Left hindlimb (tissue), 1 donor: ENCODE data around the gene RILPL1.
"Not testable (repeated sequence)": the region's sequence is repeated elsewhere in the genome, so short reads cannot be mapped to it uniquely, and the experiment has no call there.

Source experiments
- DNase-seq: peaks from one replicate; pipeline ENCODE4 v3.0.0-alpha.2; 2018

RILPL1 gene

GRCh38 chr12:123457980-123458779, 75.3 kb downstream of the RILPL1 start, which contains the start of gene SNRNP35:
SNRNP35 (plus strand) TSS chr12:123458139; CDS start chr12:123465541, 7,402 bp downstream.
- DNase-seq, result peak; percentile 89

DNA sequence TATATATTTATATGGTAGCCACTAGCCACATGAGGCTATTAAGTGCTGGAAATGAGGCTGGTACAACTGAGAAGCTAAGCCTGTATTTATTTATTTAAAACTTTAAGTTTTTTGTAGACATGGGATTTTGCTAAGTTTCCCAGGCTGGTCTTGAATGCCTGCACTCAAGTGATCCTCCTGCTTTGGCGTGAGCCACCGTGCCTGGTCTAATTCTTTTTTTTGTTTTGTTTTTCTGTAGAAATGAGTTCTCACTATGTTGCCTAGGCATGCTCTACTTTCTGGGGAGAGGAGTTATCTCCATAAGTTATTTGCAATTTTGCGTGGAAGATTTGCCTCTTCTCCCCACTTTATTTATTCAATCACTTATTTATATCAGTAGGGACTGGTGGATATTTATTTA, 80.4 kb downstream of the RILPL1 start:
- DNase-seq, result no peak

DNA sequence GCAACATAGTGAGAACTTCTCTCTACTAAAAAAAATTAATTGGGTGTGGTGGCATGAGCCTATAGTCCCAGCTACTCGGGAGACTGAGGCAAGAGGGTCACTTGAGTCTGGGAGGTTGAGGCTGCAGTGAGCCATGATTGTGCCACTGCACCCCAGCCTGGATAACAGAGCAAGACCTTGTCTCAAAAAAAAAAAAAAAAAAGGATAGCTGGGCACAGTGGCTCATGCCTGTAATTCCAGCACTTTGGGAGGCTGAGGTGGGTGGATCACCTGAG, 81.3 kb downstream of the RILPL1 start:
- not testable (repeated sequence) for DNase-seq

GRCh38 chr12:123450636-123451035, 82.9 kb downstream of the RILPL1 start:
- no peak for DNase-seq

- DNase-seq, result no peak
These were observed 83.7 kb downstream of the RILPL1 start for GRCh38 chr12:123449856-123450255.

- no peak for DNase-seq
These were observed 84.2 kb downstream of the RILPL1 start for GRCh38 chr12:123449249-123449733.

DNA sequence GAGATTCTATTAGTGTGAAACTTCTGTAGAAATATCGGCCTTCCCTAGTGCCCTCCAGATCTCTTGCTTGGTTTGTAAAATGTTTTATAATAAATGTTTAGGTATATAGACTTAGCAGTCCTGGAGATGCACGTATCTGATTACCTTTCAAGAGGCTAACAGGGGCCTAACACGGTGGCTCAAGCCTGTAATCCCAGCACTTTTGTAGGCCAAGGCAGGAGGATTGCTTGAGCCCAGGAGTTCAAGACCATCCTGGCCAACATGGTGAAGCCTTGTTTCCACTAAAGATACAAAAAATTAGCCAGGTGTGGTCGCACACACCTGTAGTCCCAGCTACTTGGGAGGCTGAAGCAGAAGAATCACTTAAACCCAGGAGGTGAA, 87.2 kb downstream of the RILPL1 start:
- no peak for DNase-seq

DNA sequence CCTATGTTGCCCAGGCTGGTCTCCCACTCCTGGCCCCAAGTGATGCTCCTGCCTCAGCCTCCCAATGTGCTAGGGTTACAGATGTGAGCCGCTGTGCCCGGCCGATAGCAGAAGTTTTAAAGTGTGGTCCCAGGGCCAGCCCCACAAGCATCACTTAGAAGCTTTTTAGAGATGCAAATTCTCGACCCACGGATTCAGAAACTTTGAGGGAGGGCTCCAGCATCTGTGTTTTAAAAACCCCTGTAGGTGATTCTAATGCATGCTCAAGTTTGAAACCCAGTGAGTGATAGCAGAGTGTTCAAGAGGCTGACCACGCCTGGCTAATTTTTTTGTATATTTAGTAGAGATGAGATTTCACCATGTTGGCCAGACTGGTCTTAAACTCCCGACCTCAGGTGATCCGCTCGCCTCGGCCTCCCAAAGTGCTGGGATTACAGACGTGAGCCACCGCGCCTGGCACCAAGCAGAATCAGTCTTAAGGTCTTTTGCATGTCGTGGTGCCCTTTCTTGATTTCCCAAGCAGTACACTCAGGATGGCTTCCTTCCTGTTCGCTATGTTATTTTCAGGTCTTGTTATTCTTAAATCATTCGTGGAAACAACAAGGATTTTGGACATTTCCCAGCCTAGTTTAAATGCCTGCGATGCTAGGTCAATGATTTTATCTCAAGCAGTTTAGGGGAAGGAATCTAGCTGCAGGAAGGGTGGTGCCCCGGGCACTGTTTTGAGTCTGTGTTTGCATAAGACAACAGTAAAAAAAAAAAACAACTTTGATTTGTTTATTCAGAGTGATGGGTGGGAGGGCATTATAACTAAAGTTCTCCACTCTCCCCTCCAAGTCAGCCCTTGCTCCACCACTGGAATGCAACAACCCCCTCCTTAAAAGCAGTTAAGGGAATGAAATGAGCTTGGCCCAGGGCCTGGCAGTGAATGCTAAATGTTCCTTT, 87.9 kb downstream of the RILPL1 start:
- no peak for DNase-seq

- no peak for DNase-seq
These were observed 89.2 kb downstream of the RILPL1 start for GRCh38 chr12:123444092-123445026.

DNA sequence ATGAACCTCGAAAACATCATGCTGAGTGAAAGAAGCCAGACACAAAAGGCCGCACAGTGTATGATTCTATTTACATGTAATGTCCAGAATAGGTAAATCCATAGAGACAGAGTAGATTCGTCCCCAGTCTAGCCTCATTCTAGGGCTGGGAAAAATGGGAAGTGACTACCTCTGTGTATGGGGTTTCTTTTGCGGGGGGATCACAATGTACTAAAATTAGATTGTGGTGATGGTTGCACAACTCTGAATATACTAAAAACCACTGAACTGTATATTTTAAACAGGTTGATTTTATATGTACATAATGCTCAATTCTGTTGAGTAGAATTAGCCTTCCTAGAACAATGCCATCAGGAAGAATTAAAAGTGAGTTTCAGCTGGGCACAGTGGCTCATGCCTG, 90.7 kb downstream of the RILPL1 start:
- no peak for DNase-seq

DNA sequence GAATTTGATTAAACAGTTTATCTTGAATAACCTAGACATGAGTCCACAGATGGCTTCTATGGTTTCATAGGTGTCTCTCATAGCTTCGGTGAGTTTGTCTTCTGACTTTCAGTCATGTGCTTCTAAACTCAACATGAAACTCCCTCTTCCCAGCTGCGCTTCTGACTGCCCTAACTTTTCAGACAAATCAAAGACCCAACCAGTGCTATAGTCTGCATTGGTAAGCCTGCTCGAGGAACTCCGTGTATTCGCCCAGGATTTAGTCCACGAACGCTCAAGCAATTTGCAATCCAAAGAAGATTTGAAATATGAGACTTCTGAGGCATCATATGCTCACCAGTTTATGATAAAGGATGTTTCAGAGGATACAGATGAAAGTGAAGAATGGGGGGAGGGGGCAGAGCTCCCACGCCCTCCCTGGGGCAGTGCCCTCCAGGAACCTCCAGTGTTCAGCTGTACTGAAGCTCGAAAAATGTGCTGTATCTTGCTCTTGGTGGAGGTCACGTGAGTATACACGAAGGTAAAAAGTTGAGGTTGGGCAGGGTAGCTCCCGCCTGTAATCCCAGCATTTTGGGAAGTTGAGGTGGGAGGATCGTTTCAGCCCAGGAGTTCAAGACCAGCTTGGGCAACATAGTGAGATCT, 91.9 kb downstream of the RILPL1 start:
- DNase-seq, result no peak

DNA sequence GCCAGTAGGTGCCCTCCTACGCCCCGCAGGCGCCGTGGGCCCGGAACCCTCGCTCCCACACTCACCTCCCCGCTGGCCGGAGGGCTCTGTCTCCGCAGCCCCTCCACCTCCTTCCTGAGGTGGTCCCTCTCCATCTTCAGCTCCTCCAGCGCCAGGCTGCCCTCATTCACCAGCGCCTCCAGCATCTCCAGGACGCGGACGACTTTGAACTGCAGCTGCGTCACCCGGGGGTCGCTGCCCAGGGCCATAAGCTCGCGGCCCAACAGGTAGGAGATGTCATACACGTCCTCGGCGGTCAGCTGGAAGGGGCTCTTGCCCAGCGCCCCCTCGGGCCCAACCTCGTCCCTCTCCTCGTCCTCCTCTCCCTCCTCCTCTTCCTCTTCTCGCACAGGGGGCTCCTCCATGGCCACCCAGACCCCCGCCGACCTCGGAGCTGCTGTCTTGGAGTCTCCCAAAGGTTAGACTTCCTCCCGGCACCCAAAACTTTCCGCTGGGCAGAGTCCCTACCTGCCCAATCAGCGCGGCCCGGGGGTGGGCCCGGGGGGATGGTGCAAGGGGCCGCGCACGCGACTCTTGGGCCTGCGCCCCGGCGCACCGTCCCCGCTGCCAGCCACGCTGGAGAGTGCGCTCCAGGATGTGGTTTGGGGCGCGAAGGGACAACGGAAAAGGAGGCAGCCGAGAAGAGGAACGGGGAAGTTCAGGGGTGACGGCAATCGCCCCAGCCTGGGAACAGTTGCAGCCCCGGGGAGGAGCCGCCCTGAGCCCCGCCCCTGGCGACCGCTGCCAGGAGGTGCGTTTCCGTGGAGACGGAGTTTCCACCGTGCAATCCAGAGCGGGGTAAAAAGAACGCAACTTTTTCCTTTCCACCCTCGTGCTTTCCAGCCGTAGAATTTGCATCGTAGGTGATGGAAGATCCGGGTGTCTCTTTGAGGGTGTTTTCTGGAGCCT, 97.2 kb downstream of the RILPL1 start, which contains the start of gene RILPL2:
TSS of gene RILPL2 (minus strand) at position 668 of the 948 bp plus-strand sequence. CDS start at position 404, 264 bp downstream.
- peak; percentile 90 for DNase-seq

- no peak for DNase-seq
These were observed 97.9 kb downstream of the RILPL1 start for GRCh38 chr12:123435636-123436016.

- no peak for DNase-seq
These were observed 99.9 kb downstream of the RILPL1 start for GRCh38 chr12:123433615-123434014.

DNA sequence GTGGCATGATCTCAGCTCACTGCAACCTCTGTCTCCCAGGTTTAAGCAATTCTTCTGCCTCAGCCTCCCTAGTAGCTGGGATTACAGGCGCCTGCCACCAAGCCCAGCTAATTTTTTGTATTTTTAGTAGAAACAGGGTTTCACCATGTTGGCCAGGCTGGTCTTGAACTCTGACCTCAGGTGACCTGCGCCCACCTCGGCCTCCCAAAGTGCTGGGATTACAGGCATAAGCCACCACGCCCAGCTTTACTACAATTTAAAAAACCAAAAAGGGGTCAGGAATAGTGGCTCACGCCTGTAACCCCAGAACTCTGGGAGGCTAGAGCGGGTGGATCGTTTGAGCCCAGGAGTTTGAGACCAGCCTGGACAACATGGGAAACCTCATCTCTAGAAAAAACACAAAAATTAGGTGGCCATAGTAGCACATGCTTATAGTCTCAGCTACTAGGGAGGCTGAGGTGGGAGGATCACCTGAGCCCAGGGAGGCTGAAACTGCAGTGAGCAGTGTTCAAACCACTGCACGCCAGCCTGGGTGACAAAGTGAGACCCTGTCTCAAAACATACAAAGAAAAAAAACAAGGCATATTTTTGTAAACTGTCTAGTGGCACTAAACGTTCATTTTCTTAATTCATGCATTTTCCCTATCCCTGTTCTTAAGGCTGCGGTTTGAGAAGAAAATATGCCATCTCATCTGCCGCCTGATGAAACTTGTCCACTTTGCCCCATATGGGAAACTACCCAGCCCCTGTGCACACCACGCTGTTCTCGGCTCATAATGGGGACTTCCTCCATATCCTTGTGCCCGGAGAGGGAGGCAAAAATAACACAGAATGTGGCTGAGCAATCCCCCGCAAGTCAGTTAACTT, 101.3 kb downstream of the RILPL1 start:
- DNase-seq, result not testable (repeated sequence)

- DNase-seq, result not testable (repeated sequence)
These were observed 104.4 kb downstream of the RILPL1 start for GRCh38 chr12:123429101-123429500.

DNA sequence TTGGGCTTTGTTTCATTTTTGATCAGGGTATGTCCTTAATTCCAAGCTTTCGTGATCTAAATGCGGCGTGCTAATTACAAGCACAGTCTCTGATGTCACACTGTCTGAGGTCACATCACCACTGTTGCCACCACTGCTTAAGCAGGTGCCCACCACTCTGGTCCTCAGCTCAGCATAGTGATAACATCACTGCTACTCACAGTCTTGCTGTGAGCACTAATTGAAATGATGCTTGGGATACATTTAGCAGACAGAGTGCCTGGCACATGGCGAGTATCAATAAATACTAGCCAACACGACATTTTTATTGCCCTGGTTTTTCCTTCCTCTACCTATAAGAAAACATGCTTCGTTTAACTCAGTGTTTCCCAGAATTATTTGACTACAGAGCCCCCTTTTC, 104.9 kb downstream of the RILPL1 start:
- no peak for DNase-seq

GRCh38 chr12:123427036-123427769, 106.3 kb downstream of the RILPL1 start:
- no peak for DNase-seq

DNA sequence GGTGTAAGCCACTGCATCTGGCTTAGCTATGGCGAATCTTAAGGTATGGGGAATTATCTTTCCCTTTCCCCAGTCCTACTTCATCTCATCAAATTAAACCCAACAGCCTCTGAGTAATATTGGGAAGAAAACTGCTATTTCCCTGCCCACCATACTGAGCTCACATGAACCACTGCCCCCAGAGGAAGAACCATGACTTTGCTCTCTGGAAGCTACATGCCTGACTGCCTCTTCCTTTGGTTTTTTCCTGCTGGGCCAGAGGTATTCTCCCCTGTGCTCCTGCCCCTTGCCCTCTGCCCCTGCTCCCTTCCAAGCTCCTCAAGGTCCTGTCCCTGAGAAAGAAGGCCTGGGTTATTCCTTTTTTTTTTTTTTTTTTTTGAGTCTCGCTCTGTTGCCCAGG, 112.2 kb downstream of the RILPL1 start:
- DNase-seq, result no peak
